Stimulated activated CD4-positive, alpha-beta T cell treated with anti-CD3 and anti-CD28 coated beads, Interleukin-2, amount 100 ng/mL, for 48 hours (primary cell): ENCODE data around the gene EGR2.

Source experiments
- DNase-seq, 2 donors: peaks; one replicate each; pipeline ENCODE4 v3.0.0-alpha.2; 2020

The EGR2 gene

DNA sequence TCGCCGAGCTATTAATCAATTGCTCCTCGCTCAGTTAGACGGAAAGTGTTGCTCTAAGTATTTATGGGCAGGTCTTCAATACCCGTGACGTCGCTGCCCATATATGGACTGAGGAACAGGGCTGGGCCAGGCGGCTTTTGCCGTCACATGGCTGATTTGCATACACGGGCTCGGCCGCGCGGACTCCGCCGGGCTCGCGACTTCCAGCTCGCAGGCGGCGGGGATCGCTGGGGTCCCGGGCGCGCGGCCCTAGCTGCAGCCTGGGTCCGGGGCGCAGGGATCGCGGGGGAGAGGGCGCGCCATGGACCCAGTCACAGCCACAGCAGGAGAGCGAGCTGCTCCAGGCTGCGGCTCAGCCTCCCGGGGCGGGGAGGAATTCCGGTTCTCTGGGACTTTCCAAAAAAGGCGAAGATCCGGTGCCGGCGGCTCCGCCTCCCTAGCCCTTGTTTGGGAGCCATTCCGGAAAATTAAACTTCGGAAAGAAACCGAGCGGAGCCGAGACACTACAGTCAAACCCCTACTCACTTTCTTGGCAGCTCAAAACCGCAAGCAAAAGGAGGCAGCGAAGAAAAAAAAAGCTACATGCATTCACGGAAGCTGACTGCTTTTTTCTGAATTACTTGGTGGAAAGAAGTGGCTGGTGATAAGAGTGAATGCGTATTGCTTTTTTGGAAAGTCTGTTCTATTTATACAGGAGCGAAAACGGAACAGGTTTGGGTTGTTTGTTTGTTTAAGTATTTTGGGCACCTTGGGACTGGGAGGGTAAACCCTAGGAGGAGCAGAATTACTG lies at the start of gene EGR2:
Gene EGR2 (minus strand): TSS at position 36 of the 790 bp plus-strand sequence. CDS start 337 bp downstream, outside the sequence.
- peak; percentile 87 to 91 for DNase-seq

DNA sequence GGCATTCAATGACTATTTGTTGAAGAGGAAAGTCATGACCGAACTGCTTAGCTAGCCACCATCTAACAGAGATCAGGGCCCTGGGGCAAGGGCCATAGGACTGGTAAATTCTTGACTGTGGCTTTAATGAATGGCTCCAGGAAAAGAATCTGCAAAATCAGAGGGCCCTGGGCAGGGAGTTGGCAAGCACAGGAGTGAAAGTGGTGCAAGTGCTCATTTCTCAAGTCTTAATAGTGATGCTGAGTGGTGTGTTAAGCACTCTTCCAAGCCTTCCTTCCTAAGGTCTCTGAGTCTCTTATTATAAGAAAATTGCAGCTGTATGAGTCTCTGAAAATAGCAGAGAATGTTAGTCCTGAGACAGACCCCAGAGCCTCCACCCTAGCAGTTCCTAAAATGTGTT lies 46.3 kb upstream of the EGR2 start:
- no peak for DNase-seq

DNA sequence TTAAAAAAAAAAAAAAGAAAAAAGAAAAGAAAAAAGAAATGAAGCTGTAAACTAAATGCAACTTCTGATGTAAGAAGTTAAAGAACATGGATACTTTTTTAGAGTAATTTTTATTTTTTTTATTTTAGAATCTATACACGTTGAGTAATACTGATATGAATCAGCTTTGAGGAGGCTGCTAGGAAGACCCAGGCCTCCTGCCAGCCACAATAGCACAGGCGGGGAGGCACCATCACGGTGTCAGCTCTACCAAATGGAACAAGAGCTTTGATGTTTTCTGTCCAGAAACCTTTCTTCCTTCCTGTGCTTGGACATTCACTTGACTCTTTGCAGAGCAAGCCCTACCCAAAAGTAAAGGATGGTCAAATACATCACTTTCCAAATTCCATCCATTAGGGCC lies 45.3 kb upstream of the EGR2 start:
- no peak for DNase-seq

DNA sequence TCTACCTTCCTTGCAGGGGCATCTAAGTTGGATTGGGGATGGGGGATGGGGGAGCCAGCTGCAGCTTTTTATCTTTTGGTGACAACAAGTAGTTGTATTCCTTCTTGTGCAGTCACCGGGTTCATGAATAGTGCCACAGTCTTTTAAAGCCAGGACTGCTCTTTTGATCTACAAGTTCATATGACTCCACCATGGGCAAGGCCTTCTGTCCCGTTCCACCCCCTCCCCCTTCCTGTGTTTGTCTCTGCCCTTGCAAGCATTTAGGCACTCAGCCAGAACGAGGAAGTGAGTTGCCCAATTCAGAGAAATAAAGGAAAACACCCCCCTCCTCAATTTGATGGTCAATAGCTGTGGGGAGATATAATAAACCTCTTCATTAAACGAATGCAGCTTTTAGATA lies 44.8 kb upstream of the EGR2 start:
- DNase-seq, result no peak

DNA sequence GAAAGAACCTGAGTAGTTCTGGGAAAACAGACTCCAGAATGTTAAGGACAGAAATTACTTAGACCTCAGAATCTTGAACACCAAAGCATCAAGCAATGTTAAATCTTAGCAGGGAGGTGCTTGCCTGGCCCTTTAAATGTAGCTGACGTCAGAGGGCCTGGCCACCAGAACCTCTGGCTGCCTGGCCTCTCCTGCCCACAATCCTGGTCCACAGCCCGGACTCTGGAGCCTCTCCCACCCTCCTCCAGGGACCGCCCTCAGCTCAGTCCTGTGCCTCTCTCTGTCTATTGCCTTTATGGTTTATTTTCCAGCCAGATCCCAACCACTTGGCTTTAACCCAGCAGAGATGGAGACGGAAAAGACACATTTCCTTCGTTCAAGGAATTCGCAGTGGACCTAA lies 42.2 kb upstream of the EGR2 start:
- no peak for DNase-seq

DNA sequence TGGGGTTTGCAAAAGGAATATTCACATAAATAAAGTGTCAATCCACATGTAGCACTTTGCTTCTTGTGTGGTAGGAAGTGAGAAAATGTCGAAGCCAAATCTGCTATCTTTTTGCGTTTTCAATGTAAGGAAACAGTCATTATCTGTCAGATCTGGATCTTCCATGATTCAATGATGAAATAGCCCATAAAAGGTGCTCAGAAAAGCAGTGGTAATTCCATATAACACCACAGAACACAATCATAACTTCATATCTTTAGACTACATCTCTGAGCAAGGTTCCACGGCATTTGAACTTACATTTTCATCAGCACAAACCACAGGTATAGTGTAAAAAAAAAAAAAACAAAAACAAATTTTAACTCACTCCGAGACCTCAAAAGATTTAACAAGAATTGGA lies 39.9 kb upstream of the EGR2 start:
- DNase-seq, result no peak

DNA sequence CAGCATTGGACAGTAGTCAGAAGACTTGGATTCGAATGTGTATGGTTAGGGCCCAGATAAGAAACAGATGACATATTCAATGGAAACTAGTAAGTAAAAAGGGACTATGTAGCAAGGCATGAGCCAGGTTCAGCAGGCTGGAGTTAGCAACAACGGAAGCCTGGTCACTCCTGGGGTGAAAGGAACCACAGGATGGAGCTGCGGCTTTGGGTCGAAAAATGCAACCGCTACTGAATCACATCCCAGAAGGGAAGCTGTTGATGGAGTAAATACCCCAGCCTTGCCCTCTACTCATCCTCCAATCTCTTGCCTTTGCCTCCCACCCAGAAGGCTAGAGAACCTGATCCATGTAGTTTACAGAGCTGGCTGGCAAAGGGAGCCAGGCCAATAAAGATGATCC lies 37.5 kb upstream of the EGR2 start:
- DNase-seq, result peak; percentile 34 to 40

DNA sequence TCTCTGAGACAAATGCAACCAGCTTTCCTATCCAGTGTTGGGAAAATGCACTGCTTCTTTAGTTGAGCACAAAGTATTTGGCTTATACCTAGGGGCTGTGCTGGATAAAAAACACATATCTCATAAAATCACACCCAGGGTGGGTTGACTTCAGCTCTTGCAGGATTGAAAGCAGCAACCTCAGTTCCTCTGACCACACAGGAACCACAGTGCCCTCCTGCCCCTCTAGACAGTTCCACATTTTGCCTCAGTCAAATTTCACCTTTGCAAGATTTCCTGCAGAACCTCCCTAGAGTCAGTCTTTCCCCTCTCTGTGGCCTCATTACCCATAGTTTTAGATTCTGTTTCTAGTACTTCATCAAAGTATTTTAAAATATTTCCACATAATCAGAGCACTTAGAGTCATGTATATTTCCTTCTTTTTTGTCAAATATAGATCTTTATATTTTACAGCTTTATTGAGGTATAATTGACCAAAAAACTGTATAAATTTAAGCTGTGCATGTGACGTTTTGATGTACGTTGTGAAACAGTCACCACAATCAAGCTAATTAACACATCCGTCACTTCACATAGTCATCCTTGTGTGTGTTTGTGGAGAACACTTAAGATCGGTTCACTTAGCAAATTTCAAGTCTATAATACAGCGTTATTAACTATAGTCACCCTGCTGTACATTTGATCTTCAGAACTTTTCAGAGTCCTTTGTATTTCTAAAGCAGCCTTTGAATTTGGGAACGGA lies 37.0 kb upstream of the EGR2 start:
- DNase-seq, result no peak

DNA sequence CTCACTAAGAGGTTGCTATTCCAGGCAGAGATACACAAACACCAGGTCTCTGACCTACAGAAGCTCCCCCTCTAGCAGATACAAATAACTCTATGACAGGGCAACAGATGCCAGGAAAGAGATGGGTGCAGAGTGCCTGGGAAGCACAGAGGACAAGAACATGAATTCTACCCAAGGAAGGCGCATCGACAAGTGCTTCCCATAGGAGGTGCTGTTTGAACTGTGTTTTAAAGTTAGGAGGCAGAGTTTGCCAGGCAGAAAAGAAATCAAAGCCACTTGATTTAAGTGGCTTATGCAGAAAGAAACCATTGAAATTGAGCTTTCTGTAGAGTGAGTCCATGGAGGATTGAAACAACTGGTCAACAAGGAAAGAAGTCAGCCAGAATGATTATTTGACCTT lies 35.3 kb upstream of the EGR2 start:
- DNase-seq, result no peak

DNA sequence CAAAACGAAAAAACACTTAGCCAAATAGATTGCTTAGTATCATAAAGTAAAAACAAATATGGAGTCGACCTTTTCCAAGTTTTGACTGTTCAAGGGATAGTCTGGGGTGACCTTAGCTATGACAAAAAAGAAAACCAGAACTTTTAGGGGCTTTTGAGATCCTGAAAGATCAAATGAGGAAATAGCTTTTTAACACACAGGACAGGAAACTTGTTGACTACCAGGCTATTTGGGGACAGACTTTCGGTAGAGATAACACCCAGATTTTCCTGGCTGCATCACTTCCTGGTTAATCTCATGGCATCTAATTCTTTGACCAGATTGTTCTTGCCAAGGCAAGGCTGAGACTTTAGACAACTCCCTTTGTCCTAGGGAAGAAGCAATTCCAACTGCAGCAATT lies 34.5 kb upstream of the EGR2 start:
- no peak for DNase-seq

DNA sequence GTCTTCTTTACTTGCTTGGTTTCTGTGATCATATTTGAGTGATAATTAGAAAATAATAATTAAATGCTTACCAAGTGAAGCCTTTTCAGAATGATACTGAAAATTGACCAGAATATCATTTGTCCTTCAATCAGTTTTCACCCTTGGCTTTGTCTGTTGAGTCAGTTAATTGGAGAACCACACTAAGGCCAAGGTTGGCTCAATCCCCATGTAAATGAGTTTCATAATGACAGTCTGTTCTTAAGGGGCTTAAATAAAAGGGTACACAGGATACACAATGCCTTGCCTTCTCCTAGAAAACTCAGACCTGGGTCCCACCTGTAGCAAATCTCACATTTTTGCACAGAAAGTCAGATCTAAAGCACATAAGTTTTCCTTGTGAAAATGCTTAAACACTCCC lies 31.3 kb upstream of the EGR2 start:
- no peak for DNase-seq

DNA sequence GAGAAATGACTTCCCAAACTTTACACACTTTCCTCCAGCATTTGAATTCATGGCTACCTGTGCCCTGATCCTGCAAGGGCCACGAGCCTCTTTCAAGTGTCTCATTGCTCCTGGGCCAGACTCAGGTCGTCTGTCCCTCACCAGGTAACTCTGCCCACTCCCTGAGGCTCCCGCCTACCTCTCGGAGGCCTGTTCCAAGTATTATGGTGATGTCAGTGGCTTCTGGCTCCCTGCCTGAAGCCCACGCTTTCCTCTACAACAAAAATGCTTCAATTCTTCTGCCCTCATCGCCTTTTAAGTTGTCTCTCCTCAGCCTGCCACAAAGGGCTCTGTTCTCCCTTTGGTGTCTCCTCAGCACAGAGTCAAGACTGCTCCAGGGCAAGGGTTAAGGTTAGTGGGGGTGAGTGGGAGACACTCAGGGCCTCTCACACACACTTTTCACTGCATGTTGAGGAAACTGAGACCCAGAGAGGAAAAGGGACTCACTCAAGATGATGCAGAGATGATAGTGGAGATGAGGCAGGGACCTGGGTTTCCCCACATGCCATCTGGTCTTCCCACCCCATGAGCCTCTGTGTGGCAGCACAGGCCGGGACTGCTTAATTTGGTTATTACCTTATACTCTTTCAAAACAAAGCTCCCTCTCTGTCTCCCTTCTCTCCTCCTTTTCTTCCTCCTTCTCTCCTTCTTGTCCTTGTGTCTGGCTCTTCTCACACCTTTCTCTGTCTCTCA lies 28.3 kb upstream of the EGR2 start:
- DNase-seq, result no peak

DNA sequence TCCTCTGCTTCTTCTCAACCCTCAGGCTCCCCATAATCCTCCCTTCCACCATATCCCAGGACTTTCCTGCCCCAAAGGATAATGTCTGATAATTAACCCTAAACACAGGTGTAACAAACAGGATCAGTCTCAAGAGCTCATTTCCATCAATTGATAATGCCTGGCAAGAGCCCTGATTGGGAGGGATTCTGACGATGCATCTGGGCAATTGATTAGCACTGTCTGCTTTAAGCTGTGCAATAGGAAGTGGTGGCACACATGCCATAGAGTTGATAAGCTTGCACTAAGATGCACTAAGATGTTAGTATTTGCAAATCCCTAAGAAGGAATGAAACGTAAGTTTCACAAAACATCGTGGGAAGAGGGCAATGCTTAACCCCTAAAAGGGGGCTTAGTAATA lies 27.4 kb upstream of the EGR2 start:
- DNase-seq, result no peak

DNA sequence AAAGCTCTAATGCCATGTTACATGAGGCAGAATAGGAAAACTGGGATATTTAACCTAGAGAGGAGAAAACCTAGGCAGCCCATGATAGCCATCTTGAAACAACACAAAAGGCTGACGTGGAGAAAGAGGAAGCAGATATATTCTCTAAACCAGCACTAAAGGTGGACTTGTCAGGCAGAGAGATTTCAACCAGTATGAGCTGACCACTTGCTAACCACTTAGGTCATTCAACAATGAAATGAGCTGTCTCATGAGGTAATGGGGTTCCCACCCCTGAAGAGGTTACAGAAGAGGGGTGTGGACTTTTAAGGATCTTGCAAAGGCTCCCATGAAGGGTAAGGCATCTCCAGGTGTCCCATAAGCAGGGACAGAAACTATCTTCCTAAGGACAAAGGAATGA lies 26.8 kb upstream of the EGR2 start:
- DNase-seq, result no peak

DNA sequence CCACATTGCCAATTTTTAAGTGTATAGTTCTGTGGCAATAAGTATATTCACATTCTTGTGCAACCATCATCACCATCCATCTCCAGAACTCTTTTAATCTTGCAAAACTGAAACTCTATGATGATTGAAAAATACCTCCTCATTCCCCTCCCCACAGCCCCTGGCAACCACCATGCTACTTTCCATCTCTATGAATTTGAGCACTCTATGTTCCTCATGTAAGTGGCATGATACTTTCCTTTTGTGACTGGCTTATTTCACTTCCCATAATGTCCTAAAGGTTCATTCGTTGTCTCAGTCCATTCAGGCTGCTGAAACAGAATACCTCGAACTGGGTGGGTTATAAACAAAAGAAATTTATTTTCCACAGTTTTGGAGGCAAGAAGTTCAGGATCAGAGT lies 23.4 kb upstream of the EGR2 start:
- DNase-seq, result no peak

DNA sequence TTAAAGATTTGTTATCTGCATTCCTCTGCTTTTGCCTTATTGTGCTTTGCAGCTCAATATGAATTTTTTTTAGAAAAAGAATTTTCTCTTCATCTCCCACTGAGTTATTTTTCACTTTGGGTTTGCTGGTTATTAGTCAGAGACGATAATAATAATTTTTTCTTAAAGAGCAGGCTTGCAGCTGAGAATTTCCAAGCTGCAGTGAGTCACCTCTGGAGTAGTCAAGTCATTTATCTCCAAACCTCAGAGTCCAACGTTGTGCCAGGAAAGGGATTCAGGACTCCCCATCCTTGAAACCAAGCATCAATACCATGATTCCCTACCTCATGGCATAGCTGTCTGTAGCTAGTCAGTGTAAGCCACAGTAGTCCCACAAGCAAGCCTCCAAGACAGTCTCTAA lies 15.2 kb upstream of the EGR2 start:
- DNase-seq, result no peak

DNA sequence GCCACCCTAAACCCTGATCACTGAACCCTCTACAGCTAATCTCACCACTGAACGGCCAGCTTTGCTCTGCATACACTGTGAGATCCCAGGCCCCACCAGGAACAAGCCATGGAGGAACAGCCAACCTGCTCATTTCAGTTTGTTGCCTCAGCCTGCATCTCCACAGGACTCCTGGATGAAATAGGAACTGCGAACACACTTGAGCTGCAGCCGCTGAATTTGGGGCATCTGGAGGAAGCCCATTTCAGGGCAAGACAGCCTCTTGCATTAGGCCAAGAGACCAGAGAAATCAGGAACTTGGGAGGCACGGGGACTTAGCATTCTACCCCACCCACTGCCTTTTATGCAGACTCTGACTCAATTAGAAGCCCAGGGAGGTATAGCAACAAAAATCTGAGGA lies 14.5 kb upstream of the EGR2 start:
- DNase-seq, result no peak

DNA sequence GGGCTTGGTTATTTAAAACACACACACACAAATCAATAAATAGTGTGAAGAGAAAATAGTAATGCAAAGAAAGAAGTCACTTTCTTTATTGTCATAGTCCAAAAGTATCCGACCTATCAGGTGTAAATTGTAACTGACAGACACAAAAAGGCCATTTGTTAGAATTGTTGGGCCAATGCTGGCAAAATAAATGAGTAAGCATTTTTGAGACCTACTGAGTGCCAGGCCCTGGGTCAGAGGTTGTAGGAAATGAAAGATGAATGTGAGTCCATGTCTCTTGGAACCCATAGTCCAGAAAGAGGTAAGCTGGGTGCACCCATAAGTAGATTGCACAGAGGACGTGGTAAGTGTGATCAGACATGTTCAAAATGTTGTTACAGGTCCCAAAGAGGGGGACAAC lies 13.5 kb upstream of the EGR2 start:
- DNase-seq, result no peak

DNA sequence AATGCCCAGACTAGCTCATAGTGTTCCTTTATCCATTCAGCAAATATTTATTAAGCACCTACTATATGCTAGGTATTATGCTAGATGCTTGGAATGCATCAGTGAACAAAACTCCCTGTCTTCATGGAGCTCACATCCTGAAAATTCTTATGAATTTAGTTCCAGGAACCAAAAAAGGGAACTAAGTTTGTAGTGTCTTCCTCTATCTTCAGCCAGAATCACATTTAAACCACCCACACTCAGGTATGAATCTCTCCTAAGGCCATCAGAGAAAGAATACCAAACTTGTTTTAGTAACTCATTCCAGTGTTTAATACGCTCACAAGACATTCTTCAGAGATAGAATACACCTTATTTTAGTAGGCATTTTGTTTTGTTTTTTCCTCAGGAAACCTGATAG lies 10.1 kb upstream of the EGR2 start:
- no peak for DNase-seq

DNA sequence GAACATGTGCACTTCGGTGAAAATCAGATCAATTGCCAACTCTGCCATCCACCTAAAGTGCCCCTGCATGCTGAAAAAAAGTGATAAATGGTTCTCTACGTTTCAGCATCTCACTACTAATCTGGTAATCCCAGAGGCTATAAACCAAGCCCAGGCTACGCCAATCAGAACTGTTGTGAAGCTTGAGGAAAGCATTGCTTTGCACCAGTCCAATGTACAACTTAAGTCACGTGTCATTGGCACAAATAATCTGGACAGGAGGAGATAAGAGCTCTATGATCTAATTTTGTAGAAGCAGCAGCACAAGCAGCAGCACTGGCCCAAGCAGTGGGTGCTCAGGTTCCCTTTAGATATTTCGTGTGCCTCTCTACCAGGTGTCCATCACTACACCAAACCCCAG lies 4.4 kb upstream of the EGR2 start:
- no peak for DNase-seq

DNA sequence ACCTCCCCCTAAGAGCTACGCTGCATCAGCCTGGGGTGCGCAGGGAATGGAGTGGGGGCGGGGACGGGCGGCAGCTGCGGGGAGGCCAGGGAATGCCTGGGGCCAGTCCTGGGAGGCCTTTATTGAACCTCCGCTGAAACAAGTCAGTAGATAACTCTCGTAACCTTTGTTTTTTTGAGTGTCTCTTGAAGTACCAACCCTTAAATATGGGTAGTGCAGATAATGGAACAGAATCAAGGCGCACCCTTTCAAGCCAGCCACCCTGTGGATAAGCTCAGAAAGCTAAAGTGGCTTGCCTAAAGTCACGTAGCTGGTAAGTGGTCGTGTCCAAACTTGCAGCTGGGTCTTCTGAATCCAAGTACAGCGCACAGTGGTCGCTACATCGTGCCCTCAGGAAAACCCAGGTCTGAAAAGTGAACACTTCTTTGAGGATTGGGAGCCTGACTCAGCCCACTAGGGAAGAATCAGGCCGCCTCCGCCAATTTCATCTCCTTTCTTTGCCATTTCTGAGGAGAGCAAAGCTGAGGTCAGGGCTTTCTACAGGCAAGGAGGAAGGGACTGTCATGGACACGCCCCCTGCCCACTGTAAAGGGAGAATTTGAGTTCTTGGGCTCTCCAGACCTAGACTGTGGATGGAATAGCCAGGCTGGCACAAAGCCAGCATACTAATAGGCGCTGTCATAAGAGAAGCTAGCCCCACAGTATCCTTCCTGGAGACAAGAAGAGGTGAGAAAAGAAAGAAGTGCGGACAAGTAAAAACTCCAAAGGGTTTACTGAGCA lies 3.2 kb upstream of the EGR2 start:
- DNase-seq, result no peak

DNA sequence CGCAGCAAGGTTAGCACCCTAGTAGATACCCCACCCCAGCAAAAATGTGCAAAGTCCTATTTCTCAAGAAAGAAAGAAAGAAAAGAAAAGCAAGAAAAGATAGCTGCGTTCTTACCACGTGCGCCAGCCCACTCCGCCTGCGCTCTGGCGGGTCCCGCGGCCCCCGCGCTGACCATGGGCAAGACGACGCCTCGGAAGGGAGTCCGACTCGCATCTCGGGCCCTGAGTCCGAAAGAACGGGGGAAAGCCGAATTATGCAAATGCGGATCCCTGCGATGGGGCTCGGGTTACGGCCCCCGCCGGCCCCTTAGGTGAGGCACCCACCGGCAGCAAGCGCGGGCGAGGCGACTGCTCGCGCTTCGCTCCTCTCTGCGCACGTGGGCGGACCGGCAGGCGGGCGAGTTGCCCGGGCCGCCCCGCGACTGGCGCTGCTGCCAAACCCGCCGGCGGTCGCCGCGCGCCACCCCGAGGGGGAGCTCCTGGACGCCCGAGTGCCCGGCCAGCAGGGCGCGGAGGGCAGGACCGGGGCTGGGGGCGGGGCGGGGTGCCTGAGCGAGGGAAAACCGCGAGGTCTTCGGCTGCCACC lies 2.4 kb upstream of the EGR2 start:
- peak; percentile 44 to 58 for DNase-seq
